ENCODE results near the gene ALOX15B.

Gene ALOX15B

GRCh38 chr17:8025176-8025911 lies 13.5 kb upstream of the ALOX15B start:
- POLR2A ChIA-PET = no interaction called here
- no peak for DNase-seq (ENCODE audit: extremely low spot score)
- CTCF ChIA-PET = interaction anchor here (2.0 kb wide), 1 partner anchor 16 kb away, joined by 5 read pairs; no protein-coding TSS in a partner anchor
- TF ChIP-seq CTBP1 (IDR thresholded peaks at IDR 0.05; ENCODE audit: borderline replicate concordance) (no peak), BHLHE40 (IDR thresholded peaks at IDR 0.05; ENCODE audit: borderline replicate concordance) (no peak), PKNOX1 (IDR thresholded peaks at IDR 0.05) (no peak), NFRKB (IDR thresholded peaks at IDR 0.05) (no peak), FOXA1 (IDR thresholded peaks at IDR 0.05) (no peak)

- POLR2A ChIA-PET = no interaction called here
- TF ChIP-seq L3MBTL2 (conservative IDR thresholded peaks at IDR 0.05) = no peak
- no peak for TF ChIP-seq LEF1 (IDR thresholded peaks at IDR 0.05; ENCODE audit: borderline replicate concordance)
- no peak for TF ChIP-seq ZNF384 (IDR thresholded peaks at IDR 0.05)
- no peak for TF ChIP-seq FOXK2 (IDR thresholded peaks at IDR 0.05)
- TF ChIP-seq PKNOX1 (IDR thresholded peaks at IDR 0.05) = no peak
- no peak for TF ChIP-seq CTBP1 (IDR thresholded peaks at IDR 0.05; ENCODE audit: borderline replicate concordance)
- TF ChIP-seq NFRKB (IDR thresholded peaks at IDR 0.05) = no peak
- TF ChIP-seq HDGF (IDR thresholded peaks at IDR 0.05; ENCODE audit: borderline replicate concordance) = no peak
- TF ChIP-seq SUZ12 (IDR thresholded peaks at IDR 0.05) = no peak
- no peak for TF ChIP-seq SP1 (IDR thresholded peaks at IDR 0.05)
- no peak for TF ChIP-seq BHLHE40 (IDR thresholded peaks at IDR 0.05; ENCODE audit: borderline replicate concordance)
- no peak for TF ChIP-seq ELF4 (IDR thresholded peaks at IDR 0.05)
- no peak for TF ChIP-seq ARNT (IDR thresholded peaks at IDR 0.05)
- no peak for TF ChIP-seq TARDBP (IDR thresholded peaks at IDR 0.05)
- TF ChIP-seq FOXM1 (IDR thresholded peaks at IDR 0.05; ENCODE audit: borderline replicate concordance) = no peak
- CTCF ChIA-PET = interaction anchor here (1.8 kb wide), 1 partner anchor 12 kb away, joined by 4 read pairs; no protein-coding TSS in a partner anchor
Observed at GRCh38 chr17:8029121-8029520, 9.7 kb upstream of the ALOX15B start.

DNA sequence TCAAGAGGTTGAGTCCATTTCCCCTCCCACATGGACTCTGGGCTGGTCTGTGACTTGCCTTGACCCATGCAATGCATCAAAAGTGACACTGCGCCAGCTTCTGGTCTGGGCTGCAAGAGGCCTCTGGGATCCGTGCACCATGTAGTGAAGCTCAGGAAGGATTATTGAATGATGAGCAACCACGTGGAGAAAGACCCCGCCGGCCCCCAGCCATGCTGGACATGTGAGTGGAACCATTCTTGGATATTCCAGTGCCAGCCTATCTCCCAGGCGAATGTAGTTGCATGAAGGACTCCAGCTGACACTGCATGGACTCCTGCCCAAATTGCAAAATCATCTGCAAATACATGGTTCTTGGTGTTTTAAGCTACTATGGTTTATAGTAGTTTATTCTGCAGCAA lies 7.6 kb upstream of the ALOX15B start:
- POLR2A ChIA-PET = no interaction called here
- TF ChIP-seq NFRKB (IDR thresholded peaks at IDR 0.05) = no peak
- no peak for TF ChIP-seq TARDBP (IDR thresholded peaks at IDR 0.05)
- TF ChIP-seq ZNF384 (IDR thresholded peaks at IDR 0.05) = no peak
- no peak for TF ChIP-seq FOXA1 (IDR thresholded peaks at IDR 0.05)
- no peak for TF ChIP-seq SUZ12 (IDR thresholded peaks at IDR 0.05)
- CTCF ChIA-PET = interaction anchor here (1.3 kb wide), 1 partner anchor 26 kb away, joined by 4 read pairs; no protein-coding TSS in a partner anchor

More at GRCh38 chr17:8029121-8029520, 9.7 kb upstream of the ALOX15B start:
- DNase-seq (ENCODE audit: extremely low spot score) = no peak

DNA sequence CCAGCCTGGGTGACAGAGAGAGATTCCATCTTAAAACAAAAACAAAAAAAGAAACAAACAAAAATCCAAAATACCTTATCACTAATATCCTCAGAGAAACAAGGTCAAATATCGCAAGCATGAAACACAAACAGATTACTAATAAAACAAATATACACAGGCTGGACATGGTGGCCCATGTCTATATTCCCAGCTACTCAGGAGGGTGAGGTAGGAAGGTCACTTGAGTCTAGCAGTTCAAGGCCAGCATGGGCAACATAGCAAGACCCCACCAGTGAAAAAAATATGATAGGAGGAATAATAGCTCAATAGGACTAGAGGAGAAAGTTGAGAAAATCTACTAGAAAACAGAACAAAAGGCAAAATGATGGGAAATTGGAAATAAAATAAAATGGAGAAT lies 6.9 kb upstream of the ALOX15B start:
- no peak for DNase-seq (ENCODE audit: extremely low spot score)
- TF ChIP-seq SP1 (IDR thresholded peaks at IDR 0.05) = no peak
- no peak for TF ChIP-seq ZNF384 (IDR thresholded peaks at IDR 0.05)
- no peak for TF ChIP-seq ELF4 (IDR thresholded peaks at IDR 0.05)
- TF ChIP-seq FOXM1 (IDR thresholded peaks at IDR 0.05; ENCODE audit: borderline replicate concordance) = no peak
- TF ChIP-seq FOXK2 (IDR thresholded peaks at IDR 0.05) = no peak
- no peak for TF ChIP-seq LEF1 (IDR thresholded peaks at IDR 0.05; ENCODE audit: borderline replicate concordance)
- TF ChIP-seq TARDBP (IDR thresholded peaks at IDR 0.05) = no peak
- no peak for TF ChIP-seq HDGF (IDR thresholded peaks at IDR 0.05; ENCODE audit: borderline replicate concordance)
- TF ChIP-seq L3MBTL2 (conservative IDR thresholded peaks at IDR 0.05) = no peak
- TF ChIP-seq FOXA1 (IDR thresholded peaks at IDR 0.05) = no peak
- TF ChIP-seq SUZ12 (IDR thresholded peaks at IDR 0.05) = no peak
- TF ChIP-seq BHLHE40 (IDR thresholded peaks at IDR 0.05; ENCODE audit: borderline replicate concordance) = no peak
- TF ChIP-seq PKNOX1 (IDR thresholded peaks at IDR 0.05) = no peak
- no peak for TF ChIP-seq CTBP1 (IDR thresholded peaks at IDR 0.05; ENCODE audit: borderline replicate concordance)
- no peak for TF ChIP-seq ARNT (IDR thresholded peaks at IDR 0.05)
- TF ChIP-seq NFRKB (IDR thresholded peaks at IDR 0.05) = no peak
- POLR2A ChIA-PET = no interaction called here
- CTCF ChIA-PET = interaction anchor here (1.3 kb wide), 1 partner anchor 25 kb away, joined by 4 read pairs; no protein-coding TSS in a partner anchor

More for the DNA sequence above, 7.6 kb upstream of the ALOX15B start:
- DNase-seq (ENCODE audit: extremely low spot score) = no peak

- TF ChIP-seq SUZ12 (IDR thresholded peaks at IDR 0.05) = no peak
- TF ChIP-seq PKNOX1 (IDR thresholded peaks at IDR 0.05) = no peak
- TF ChIP-seq LEF1 (IDR thresholded peaks at IDR 0.05; ENCODE audit: borderline replicate concordance) = no peak
- no peak for TF ChIP-seq CTBP1 (IDR thresholded peaks at IDR 0.05; ENCODE audit: borderline replicate concordance)
- TF ChIP-seq FOXK2 (IDR thresholded peaks at IDR 0.05) = no peak
- TF ChIP-seq ARNT (IDR thresholded peaks at IDR 0.05) = no peak
- no peak for TF ChIP-seq BHLHE40 (IDR thresholded peaks at IDR 0.05; ENCODE audit: borderline replicate concordance)
- TF ChIP-seq FOXA1 (IDR thresholded peaks at IDR 0.05) = no peak
- no peak for TF ChIP-seq SP1 (IDR thresholded peaks at IDR 0.05)
- TF ChIP-seq HDGF (IDR thresholded peaks at IDR 0.05; ENCODE audit: borderline replicate concordance) = no peak
- no peak for TF ChIP-seq FOXM1 (IDR thresholded peaks at IDR 0.05; ENCODE audit: borderline replicate concordance)
- TF ChIP-seq TARDBP (IDR thresholded peaks at IDR 0.05) = no peak
- TF ChIP-seq L3MBTL2 (conservative IDR thresholded peaks at IDR 0.05) = no peak
- no peak for TF ChIP-seq ELF4 (IDR thresholded peaks at IDR 0.05)
- no peak for TF ChIP-seq ZNF384 (IDR thresholded peaks at IDR 0.05)
- no peak for TF ChIP-seq NFRKB (IDR thresholded peaks at IDR 0.05)
- CTCF ChIA-PET = no interaction called here
- POLR2A ChIA-PET = no interaction called here
- DNase-seq (ENCODE audit: extremely low spot score) = no peak
Observed at GRCh38 chr17:8032442-8032841, 6.4 kb upstream of the ALOX15B start.
